Testis (tissue), 3 donors: ENCODE measurements around the gene BRSK2. TPM values are rescaled to one million over a fixed set of nuclear protein-coding genes. Genes with fewer than 3 reads are reported as not detected.

ENCODE experiments used
- DNase-seq: peaks from one replicate; pipeline ENCODE4 v3.0.0-alpha.2; 2019
- H3K27ac ChIP-seq, 2 donors: fragments of 200-600 bp; sonication (generic); one replicate each; pipeline ENCODE4 v1.5.1; 2019
- H3K27me3 ChIP-seq: fragments of 200-600 bp; sonication (generic); one replicate; pipeline ENCODE4 v1.5.1; 2019
- H3K36me3 ChIP-seq: fragments of 200-600 bp; sonication (generic); one replicate; pipeline ENCODE4 v1.5.1; 2017; ENCODE audit warnings: low read depth; ENCODE audit errors: missing control alignments
- H3K4me1 ChIP-seq: fragments of 200-600 bp; sonication (generic); one replicate; pipeline ENCODE4 v1.5.1; 2019
- H3K4me3 ChIP-seq, 2 donors: fragments of 200-600 bp; sonication (generic); one replicate each; pipeline ENCODE4 v1.5.1; 2017 to 2019
- H3K9me3 ChIP-seq: fragments of 200-600 bp; sonication (generic); one replicate; pipeline ENCODE4 v1.5.1; 2017
- CTCF ChIP-seq, 3 experiments: fragments of 450-650 bp in 2 of 3; fragments of 200-600 bp in 1 of 3; sonication (generic) in 1 of 3; IDR thresholded peaks; one replicate each; pipeline ENCODE4 v1.5.1; 2016 to 2019; ENCODE audit warnings: antibody characterized with exemption in 3 of 3, mild to moderate bottlenecking in 2 of 3, moderate library complexity in 1 of 3
- POLR2A ChIP-seq: fragments of 450-650 bp; IDR thresholded peaks from one replicate; pipeline ENCODE4 v1.6.1; 2017; ENCODE audit warnings: antibody characterized with exemption, mild to moderate bottlenecking, moderate library complexity
- WGBS, 2 donors: methylation state at CpG; one replicate each; pipeline ENCODE4 v1.1.5; 2018; 5-methylcytosine and 5-hydroxymethylcytosine counted together
- intact Hi-C: fragments of 100-400 bp; cut with DNase I; formaldehyde crosslinking; loops from one replicate; pipeline ENCODE4 v1.15.1; 2023; ENCODE audit warnings: low total_unique reads
- polyA plus RNA-seq: library from polyadenylated mRNA; stranded (reverse); fragments of 350-450 nt; fragmentation: Illumina TruSeq; extraction: RNeasy Lipid Tissue Mini Kit (QIAGEN cat#74804); gene quantifications from one replicate; pipeline ENCODE4 v1.2.3, GENCODE V29; 2014; ENCODE audit warnings: low read depth, low replicate concordance; ENCODE audit not compliant: insufficient read depth
- total RNA-seq, 2 donors: library from RNA; depleted of rRNA; stranded (reverse); fragments of >200 nt; gene quantifications; one replicate each; pipeline ENCODE4 v1.2.3, GENCODE V29; 2016

BRSK2 gene
- total and polyA plus RNA-seq, 3 donors from 2014 or later, result 24.7 to 52.3 (median 49.1) TPM

GRCh38 chr11:1454576-1454975 is 64.8 kb downstream of the BRSK2 start:
- Histone ChIP-seq H3K4me1 (peaks cover under 1% of the 10 kb centered on the region), H3K27ac (no peak overlapping the region), H3K9me3 (no peaks in the 10 kb centered on the region), H3K36me3 (no peaks in the 10 kb centered on the region), H3K27me3 (no peaks in the 10 kb centered on the region), H3K4me3 (no peak overlapping the region)
- intact Hi-C loops, result no loop called here
- 87 to 92% methylated on average over 2 to 13 of the region's 21 CpGs for WGBS, 2 donors
- no peak for TF ChIP-seq POLR2A
- DNase-seq, result no peak

GRCh38 chr11:1455032-1455762 is 65.5 kb downstream of the BRSK2 start:
- TF ChIP-seq CTCF (IDR thresholded peaks at IDR 0.05), result no peak
- TF ChIP-seq POLR2A, result no peak
- Histone ChIP-seq H3K9me3 (no peaks in the 10 kb centered on the region), H3K27ac (no peak overlapping the region), H3K4me1 (peaks cover 6% of the 10 kb centered on the region), H3K36me3 (no peaks in the 10 kb centered on the region), H3K27me3 (no peaks in the 10 kb centered on the region), H3K4me3 (no peak overlapping the region)
- intact Hi-C loops, result no loop called here
- 80 to 92% methylated on average over 1 to 24 of the region's 24 CpGs for WGBS, 2 donors
- no peak for DNase-seq

GRCh38 chr11:1455763-1456060 is 66.0 kb downstream of the BRSK2 start:
- Histone ChIP-seq H3K27me3 (no peaks in the 10 kb centered on the region), H3K9me3 (no peaks in the 10 kb centered on the region), H3K4me3 (no peak overlapping the region), H3K4me1 (peaks cover 6% of the 10 kb centered on the region), H3K27ac (no peak overlapping the region), H3K36me3 (no peaks in the 10 kb centered on the region)
- 69 to 80% methylated on average over 2 to 5 of the region's 5 CpGs for WGBS, 2 donors
- intact Hi-C loops, result no loop called here
- no peak for DNase-seq
- TF ChIP-seq POLR2A, result no peak
- TF ChIP-seq CTCF (IDR thresholded peaks at IDR 0.05), result no peak

- WGBS, 2 donors, result 58 to 69% methylated on average over 12 to 22 of the region's 22 CpGs
- no peak for DNase-seq
- no peaks in the 10 kb centered on the region for H3K27me3 ChIP-seq
- TF ChIP-seq POLR2A (no peak), CTCF (IDR thresholded peaks at IDR 0.05) (no peak)
- H3K4me3 ChIP-seq, result no peak overlapping the region
- no peaks in the 10 kb centered on the region for H3K36me3 ChIP-seq
- no peaks in the 10 kb centered on the region for H3K9me3 ChIP-seq
- H3K4me1 ChIP-seq, result peaks cover 6% of the 10 kb centered on the region
- intact Hi-C loops, result no loop called here
- no peak overlapping the region for H3K27ac ChIP-seq
These were observed 66.4 kb downstream of the BRSK2 start for GRCh38 chr11:1456176-1456575.

- H3K9me3 ChIP-seq, result no peaks in the 10 kb centered on the region
- H3K27me3 ChIP-seq, result no peaks in the 10 kb centered on the region
- intact Hi-C loops, result no loop called here
- no peak for DNase-seq
- H3K36me3 ChIP-seq, result no peaks in the 10 kb centered on the region
- TF ChIP-seq CTCF (IDR thresholded peaks at IDR 0.05) (no peak), POLR2A (no peak)
- peaks cover 6% of the 10 kb centered on the region for H3K4me1 ChIP-seq
- H3K27ac ChIP-seq, result no peak overlapping the region
- 89 to 100% methylated on average over 2 to 40 of the region's 44 CpGs for WGBS, 2 donors
- no peak overlapping the region for H3K4me3 ChIP-seq
These were observed 67.0 kb downstream of the BRSK2 start for GRCh38 chr11:1456596-1457325.
